Stimulated activated CD4-positive, alpha-beta T cell treated with anti-CD3 and anti-CD28 coated beads, Interleukin-1b, Interleukin-23, amount 100 ng/mL, for 1 hour (primary cell): ENCODE measurements around the gene RABEP1.
"Not testable (repeated sequence)": the region's sequence is repeated elsewhere in the genome, so short reads cannot be mapped to it uniquely, and the experiment has no call there.

ENCODE experiments used
- DNase-seq, 2 donors: peaks; one replicate each; pipeline ENCODE4 v3.0.0-alpha.2; 2020; ENCODE audit warnings: low read depth in 2 of 2

RABEP1 gene

DNA sequence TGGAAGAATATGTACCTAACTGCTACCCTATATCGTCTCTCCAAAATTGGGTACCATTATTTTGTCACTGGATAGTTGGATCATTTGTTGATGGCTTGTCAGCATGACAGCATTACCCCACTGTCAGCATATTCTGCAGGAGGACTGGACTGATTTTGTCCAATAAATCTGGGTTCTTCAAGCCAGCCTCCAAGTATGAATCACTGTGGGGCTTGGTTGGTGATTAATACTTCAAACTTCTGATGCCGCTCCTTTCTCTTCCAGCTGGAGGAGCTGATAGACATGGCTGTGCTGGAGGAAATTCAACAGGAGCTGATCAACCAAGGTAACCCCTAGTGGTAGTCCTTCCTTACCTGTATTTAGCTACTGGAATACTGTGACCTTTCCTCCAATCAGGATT lies 140.4 kb downstream of the RABEP1 start:
- DNase-seq, result no peak

DNA sequence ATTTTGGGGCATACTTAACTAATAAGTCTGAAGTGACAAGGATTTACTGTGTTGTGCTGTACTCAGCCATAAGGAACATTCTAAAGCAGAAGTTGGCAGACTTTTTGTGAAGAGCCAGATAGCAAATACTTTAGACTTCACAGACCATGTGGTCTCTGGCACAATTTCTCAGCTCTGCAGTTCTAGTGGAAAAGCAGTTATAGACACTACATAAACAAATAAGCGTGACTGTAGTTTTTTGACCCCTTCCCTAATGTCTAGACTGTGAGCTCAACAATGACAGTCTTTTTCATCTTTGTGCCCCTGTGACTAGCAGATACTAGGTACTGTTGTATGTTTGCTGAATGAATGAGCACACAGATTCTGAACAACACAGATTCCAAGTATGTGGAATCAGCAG lies 142.8 kb downstream of the RABEP1 start:
- DNase-seq, result no peak

DNA sequence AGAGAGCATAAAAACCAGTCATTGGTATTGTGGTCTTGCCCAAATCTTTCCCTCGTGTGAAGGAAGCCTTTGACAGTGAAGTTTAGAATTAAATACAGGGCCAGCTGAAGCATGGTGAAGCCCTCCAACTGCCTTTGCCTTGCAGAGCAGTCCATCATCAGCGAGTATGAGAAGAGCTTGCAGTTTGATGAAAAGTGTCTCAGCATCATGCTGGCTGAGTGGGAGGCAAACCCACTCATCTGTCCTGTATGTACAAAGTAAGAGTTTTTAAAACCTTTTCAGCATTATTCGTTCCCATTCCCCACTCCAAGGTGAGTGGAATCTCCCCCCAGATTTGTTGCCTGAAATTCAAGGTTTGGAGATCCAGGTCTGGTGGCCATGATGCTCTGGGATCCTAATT lies 143.7 kb downstream of the RABEP1 start:
- DNase-seq, result no peak

DNA sequence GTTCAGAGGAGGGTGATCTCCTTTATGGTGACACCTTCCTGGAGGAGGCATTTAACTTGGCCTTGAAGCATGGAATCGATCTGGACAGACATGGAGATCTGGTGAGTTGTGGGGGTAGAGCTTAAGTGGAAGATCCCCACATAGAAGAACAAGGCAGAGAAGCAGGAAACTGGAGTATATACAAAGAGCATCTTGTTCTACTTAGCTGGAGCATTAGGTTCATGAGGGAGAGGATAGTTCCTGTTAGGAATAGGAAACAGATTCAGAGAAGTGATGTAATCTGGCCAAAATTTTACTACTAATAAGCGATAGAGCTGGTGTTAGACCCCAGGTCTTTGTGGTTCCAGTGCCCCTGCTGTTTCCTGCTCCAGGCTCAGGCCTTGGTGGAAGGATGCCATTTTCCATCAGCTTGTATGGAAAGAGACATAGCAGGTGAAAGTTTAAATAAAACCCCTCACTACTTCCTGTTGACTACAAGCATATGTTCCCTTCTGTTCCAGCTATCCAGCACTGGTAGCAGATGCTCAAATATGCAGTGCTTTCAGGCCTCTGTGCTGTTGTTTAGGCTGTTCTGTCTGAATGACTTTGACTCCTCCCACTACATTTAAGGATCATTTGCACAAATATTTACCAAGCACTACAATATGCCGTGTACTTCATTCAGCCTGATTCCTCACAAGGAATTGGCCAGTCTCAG lies 147.3 kb downstream of the RABEP1 start:
- DNase-seq, result no peak

DNA sequence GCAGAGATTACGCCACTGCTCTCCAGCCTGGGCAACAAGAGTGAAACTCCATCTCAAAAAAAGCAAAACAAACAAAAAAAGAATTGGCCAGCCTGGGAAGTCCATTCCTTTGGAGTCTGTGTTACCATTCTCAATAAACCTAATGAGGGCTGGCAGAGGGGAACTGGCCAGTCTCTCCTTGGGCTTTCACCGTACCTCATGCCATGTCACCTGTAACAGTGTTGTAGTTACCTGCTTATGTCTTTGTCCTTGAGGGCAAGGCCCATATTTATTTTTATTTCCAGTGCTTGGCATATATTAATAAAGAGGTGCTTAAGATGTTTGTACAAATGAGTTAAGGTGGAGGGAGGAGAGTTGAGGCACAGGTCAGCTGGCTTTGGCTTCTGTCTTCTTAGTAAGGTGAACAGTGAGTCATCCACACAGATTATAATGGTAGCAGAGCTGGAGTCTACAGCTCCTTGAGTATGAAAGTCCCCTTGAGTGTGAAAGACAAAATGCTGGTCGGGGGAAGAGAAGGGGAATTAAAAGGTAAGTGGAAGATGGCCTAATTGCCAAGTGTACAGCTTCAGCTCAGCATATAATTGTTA lies 148.4 kb downstream of the RABEP1 start:
- DNase-seq, result no peak

DNA sequence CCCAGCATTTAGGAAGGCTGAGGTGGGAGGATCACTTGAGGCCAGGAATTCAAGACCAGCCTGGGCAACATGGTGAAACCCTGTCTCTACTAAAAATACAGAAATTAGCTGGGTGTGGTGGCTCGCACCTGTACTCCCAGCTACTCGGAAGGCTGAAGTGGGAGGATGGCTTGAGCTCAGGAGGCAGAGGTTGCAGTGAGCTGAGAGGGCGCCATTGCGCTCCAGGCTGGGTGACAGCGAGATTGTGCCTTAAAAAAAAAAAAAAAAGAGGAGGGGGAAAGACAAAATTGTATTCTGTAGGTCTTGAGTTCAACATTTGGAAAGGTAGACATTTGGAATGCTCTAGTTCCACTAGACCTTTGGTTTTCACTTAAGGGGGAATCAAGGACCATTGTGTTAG lies 149.2 kb downstream of the RABEP1 start:
- not testable (repeated sequence) for DNase-seq

DNA sequence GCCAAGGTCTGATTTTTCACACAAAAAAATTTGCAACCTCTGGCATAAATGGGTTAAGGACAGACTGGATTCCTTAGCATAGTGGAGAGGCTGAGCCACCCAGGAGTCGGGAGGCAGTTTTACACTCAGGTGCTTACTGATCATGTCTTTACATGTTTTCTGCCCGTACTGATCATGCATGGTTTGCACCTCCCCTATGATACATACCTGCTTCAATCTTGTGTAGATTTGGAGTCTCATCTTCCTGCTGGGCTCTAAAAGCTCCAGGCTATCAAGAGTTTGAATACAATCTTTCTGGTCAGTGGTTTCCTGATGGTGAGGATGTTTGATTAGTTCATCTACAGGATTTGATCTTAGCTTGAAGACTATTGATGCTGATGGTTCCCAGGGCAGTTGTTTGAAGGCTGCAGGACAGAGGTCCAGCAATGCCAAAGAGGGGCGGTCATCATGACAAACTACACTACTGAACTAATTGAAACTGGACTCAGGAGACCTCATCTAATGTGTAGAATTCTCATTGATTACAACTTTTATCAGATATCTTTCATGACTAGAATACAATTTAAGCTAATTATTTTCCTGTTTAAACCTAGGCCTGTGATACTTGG lies 150.0 kb downstream of the RABEP1 start:
- DNase-seq, result no peak

DNA sequence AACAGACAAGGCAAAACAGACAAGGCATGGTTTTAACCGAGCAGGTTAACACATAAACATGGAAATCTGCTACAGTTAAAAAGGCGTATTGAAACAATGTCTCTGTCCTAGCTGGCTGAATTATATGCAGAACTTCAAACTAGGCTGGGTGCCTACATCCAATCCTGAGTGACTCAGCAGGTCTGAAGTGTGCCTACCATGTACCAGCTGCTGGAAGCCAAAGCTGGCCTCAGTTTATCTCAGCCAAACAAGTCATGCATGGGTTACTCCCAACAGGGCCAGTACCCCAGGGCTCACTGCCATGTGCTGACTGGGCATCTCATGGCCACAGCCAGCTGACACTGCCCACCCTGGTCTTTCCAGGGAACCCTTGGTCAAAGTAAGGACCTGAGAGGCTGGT lies 152.9 kb downstream of the RABEP1 start:
- DNase-seq, result no peak
